GM12874 (cell line): ENCODE results near the gene RFX3.

Source experiments
- CTCF ChIP-seq: IDR thresholded peaks from 2 replicates; pipeline ENCODE4 v1.5.1; 2011; ENCODE audit warnings: low read depth, mild to moderate bottlenecking, control low read depth, low read length, moderate library complexity; ENCODE audit not compliant: insufficient read depth

Gene RFX3

GRCh38 chr9:3186751-3187150 is 339.1 kb downstream of the RFX3 start:
- TF ChIP-seq CTCF = no peak

GRCh38 chr9:3181049-3181953 is 344.5 kb downstream of the RFX3 start:
- peak; percentile 51 for TF ChIP-seq CTCF

GRCh38 chr9:3180696-3181048 is 345.1 kb downstream of the RFX3 start:
- TF ChIP-seq CTCF = no peak

- TF ChIP-seq CTCF = no peak
These were observed 346.1 kb downstream of the RFX3 start for GRCh38 chr9:3179711-3180110.

DNA sequence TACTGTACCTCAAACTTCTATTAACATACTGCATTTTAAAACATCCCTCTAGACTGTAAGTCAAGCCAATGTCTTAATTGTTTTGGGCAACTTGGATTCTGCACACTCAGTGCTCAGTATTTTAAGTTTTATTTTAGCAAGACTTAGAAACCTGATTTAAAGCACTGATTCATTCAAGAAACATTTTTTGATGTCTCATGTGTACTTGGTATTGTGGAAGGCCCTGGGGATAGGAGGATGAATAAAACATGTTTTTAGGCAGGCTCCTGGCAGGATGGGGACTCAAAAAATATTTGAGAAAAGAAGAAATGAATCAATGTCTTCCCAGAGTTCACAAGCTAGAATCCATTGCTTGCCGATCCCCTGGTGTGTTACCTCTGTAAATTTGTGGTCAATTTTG is 347.9 kb downstream of the RFX3 start:
- no peak for TF ChIP-seq CTCF

- TF ChIP-seq CTCF = no peak
These were observed 348.5 kb downstream of the RFX3 start for GRCh38 chr9:3177146-3177761.

DNA sequence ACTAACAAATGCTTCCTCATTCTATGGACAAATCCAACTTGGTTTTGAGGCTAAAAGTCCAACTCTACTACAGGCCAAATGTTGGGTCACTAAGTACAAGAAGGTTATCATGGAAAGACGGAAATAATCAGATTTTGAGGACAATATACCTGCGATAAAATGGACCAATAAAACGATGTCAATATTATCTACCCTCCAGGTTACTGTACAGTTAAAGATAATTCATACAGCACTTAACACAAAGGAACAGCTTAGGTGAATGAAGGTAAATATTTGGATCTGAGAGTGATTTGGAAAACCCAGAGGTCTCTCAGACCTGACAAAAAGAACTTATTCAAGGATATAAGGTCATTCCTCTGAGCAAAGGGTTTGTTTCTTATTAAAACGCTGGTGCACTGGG is 352.4 kb downstream of the RFX3 start:
- no peak for TF ChIP-seq CTCF
